ENCODE results near the gene PIANP.

DNA sequence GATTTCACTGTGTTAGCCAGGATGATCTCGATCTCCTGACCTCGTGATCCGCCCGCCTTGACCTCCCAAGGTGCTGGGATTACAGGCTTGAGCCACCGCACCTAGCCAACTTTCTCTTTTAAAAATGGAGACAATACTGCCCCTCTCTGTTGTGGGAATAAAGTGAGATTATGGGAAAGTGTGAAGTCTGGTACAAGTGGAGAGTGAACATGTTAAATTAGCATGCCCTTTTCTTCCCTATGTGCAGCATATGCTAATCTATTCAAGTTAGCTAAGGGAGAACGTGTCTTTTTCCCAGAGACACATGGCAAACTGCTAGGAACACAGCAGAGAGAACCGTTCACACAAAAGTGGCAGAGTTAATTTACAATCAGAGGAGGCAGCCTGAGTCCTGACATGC lies 24.7 kb upstream of the PIANP start:
- TF ChIP-seq, protein P1, sequence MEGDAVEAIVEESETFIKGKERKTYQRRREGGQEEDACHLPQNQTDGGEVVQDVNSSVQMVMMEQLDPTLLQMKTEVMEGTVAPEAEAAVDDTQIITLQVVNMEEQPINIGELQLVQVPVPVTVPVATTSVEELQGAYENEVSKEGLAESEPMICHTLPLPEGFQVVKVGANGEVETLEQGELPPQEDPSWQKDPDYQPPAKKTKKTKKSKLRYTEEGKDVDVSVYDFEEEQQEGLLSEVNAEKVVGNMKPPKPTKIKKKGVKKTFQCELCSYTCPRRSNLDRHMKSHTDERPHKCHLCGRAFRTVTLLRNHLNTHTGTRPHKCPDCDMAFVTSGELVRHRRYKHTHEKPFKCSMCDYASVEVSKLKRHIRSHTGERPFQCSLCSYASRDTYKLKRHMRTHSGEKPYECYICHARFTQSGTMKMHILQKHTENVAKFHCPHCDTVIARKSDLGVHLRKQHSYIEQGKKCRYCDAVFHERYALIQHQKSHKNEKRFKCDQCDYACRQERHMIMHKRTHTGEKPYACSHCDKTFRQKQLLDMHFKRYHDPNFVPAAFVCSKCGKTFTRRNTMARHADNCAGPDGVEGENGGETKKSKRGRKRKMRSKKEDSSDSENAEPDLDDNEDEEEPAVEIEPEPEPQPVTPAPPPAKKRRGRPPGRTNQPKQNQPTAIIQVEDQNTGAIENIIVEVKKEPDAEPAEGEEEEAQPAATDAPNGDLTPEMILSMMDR (IDR thresholded peaks at IDR 0.05) = no peak
- no peak for TF ChIP-seq EP300 (IDR thresholded peaks at IDR 0.05)
- no peak for TF ChIP-seq POLR2A (IDR thresholded peaks at IDR 0.05)
